Esophagus (tissue), 2 donors: Measurements from ENCODE around the gene STAC3. TPM values are rescaled to one million over a fixed set of nuclear protein-coding genes. Genes with fewer than 3 reads are reported as not detected.

ENCODE experiments used
- H3K27ac ChIP-seq, 2 donors: one replicate each; pipeline ENCODE4 v1.5.1; 2013; ENCODE audit warnings: low read depth in 2 of 2, mild to moderate bottlenecking in 2 of 2, inconsistent platforms in 1 of 2, low read length in 1 of 2, moderate library complexity in 1 of 2
- H3K27me3 ChIP-seq, 2 donors: one replicate each; pipeline ENCODE4 v1.6.1; 2013; ENCODE audit warnings: low read length in 2 of 2, control low read depth in 1 of 2, mild to moderate bottlenecking in 1 of 2; ENCODE audit not compliant: insufficient read depth in 2 of 2, control insufficient read depth in 1 of 2
- H3K36me3 ChIP-seq, 2 donors: one replicate each; pipeline ENCODE4 v1.6.1; 2013; ENCODE audit warnings: low read length in 1 of 2; ENCODE audit not compliant: control insufficient read depth in 2 of 2, insufficient read depth in 2 of 2
- H3K4me1 ChIP-seq, 2 donors: one replicate each; pipeline ENCODE4 v1.6.1; 2013; ENCODE audit warnings: low read length in 1 of 2; ENCODE audit not compliant: control insufficient read depth in 2 of 2, insufficient read depth in 2 of 2
- H3K4me3 ChIP-seq, 2 donors: one replicate each; pipeline ENCODE4 v1.5.1; 2013; ENCODE audit warnings: low read length in 2 of 2, mild to moderate bottlenecking in 2 of 2, low read depth in 1 of 2, moderate library complexity in 1 of 2
- H3K9me3 ChIP-seq, 2 donors: one replicate each; pipeline ENCODE4 v1.6.1; 2013; ENCODE audit warnings: mild to moderate bottlenecking in 2 of 2, low read depth in 1 of 2, low read length in 1 of 2, moderate library complexity in 1 of 2; ENCODE audit not compliant: control insufficient read depth in 2 of 2, insufficient read depth in 1 of 2
- WGBS, 2 donors: extraction: QIAGEN DNeasy Blood & Tissue Kit; methylation state at CpG; one replicate each; pipeline ENCODE4 v1.1.7; 2013; 5-methylcytosine and 5-hydroxymethylcytosine counted together
- polyA plus RNA-seq, 2 donors: library from polyadenylated mRNA; stranded (reverse); fragments of 200-250 nt; gene quantifications; one replicate each; pipeline ENCODE4 v1.2.3, GENCODE V29; 2013
- donor health status: healthy with polysubstance abuse.
- donor health status: Bipolar disorder and iron deficiency.

Gene STAC3
- polyA plus RNA-seq, 2 donors, result 0.96 to 1.4 TPM

DNA sequence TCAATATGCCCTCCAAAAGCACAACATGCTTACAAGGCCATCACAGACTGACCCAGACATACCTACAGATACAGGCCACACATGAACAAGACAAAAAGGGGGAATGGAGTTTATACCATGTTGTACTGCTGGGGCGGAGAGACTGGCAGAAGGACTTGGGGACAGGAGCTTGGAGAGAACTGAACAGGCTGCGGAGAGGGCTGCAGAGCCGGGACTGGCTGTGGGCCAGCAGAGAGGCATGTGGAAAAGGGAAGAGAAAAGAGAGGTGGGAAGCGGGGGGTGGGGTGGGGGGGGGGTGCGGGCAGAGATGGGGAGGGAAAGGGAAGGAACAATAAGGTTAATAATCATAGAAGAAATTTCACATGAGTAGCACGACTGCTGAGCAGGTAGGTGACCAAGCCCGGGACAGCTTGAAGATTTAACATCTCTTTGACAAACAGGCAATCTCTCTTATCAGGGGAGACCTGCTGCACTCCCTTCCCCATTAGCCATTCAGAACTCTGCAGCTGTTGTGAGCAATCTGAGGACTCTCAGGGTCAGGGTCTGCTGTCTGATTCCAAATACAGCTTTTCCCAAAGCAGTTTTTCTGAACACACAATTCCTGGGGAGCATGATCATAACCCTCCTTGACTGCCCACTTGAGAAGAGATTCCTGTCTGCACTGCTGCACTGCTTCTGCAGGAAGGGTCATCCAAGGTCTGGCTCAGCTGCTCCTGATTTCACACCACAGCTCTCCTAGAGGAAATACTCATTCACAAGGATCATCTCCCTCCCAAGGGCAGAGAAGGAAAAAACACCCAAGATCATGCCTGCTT lies 21.6 kb upstream of the STAC3 start:
- no peaks in the 10 kb centered on the region for H3K9me3 ChIP-seq
- no peak overlapping the region for H3K27ac ChIP-seq
- no peaks in the 10 kb centered on the region for H3K27me3 ChIP-seq
- H3K4me1 ChIP-seq, result no peaks in the 10 kb centered on the region
- no peak overlapping the region for H3K4me3 ChIP-seq
- H3K36me3 ChIP-seq, result peaks cover 6 to 24% of the 10 kb centered on the region in 2 donors
- 79 to 83% methylated on average over 7 of the region's 7 CpGs for WGBS, 2 donors

DNA sequence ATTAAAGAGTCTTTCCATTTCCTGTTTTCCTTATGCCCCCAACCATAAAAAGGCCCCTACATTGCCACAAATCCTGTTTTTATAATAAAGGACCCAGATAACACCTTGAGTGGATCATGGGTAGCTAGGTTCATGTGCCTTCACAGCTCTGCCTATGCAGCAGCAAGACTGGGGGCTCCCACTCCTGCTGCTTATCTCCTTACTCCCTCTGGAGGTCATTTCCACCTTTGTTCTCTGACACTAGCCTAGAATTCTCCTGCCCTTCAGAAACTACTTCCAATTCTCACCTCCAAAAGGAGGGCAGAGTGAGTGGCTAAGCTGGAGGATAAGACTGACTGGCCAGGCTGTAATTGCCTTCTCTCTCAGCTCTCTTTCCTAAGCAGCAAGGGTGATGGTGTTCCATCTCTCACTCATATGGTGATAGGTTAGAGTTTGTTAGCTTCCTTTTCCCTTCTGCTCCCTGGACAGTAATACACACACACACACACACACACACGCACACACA lies 20.0 kb upstream of the STAC3 start:
- WGBS, 2 donors, result 95 to 100% methylated on average over 1 of the region's 1 CpG
- peaks cover 6 to 28% of the 10 kb centered on the region in 2 donors for H3K36me3 ChIP-seq
- no peaks in the 10 kb centered on the region for H3K9me3 ChIP-seq
- H3K4me1 ChIP-seq, result no peaks in the 10 kb centered on the region
- no peak overlapping the region for H3K4me3 ChIP-seq
- H3K27me3 ChIP-seq, result no peaks in the 10 kb centered on the region
- H3K27ac ChIP-seq, result no peak overlapping the region

DNA sequence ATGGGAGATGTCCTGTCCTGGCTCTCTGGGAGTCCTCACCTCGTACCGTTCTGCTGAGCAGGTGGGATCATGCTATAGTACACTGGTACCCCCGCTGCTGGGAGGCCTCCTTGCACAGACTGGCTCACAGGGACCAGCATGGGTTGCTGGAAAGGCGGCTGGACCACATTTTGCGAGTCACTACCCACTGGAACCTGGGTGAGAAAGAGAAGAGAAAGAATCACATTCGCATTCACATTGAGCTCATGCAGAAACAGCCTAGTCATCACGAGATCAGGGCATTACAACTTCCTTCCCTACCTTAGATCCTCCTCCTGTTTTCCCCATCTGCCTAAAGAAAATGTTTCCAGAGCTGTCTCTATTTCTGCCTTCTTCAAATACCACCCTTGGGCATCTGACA lies 17.3 kb upstream of the STAC3 start:
- Histone ChIP-seq H3K27me3 (no peaks in the 10 kb centered on the region), H3K4me1 (no peaks in the 10 kb centered on the region), H3K9me3 (no peaks in the 10 kb centered on the region), H3K36me3 (peaks cover 6 to 28% of the 10 kb centered on the region in 2 donors), H3K4me3 (no peak overlapping the region), H3K27ac (no peak overlapping the region)
- 85 to 90% methylated on average over 7 of the region's 7 CpGs for whole genome bisulfite sequencing, 2 donors

DNA sequence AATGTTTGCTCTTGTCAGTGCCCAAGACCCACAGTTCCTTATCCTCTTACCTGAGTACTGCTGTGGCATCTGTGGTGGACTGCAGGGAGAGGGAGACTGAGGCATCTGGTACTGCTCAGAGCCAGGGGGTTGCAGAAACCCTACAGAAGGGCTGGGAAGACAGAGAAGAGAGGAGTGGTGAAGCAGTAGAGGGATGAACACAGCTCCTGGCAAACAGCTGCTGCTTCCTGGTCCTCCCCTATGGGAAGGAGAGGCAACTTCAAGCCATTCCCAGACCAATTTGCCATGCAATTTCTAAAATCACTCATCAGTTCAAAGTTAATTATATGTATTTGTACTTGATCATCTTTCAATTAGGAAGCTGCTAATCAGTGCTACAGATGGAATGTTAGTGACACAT lies 15.7 kb upstream of the STAC3 start:
- Histone ChIP-seq H3K27me3 (no peaks in the 10 kb centered on the region), H3K27ac (no peak overlapping the region), H3K4me1 (no peaks in the 10 kb centered on the region), H3K36me3 (peaks cover 6 to 26% of the 10 kb centered on the region in 2 donors), H3K9me3 (no peaks in the 10 kb centered on the region), H3K4me3 (no peak overlapping the region)

DNA sequence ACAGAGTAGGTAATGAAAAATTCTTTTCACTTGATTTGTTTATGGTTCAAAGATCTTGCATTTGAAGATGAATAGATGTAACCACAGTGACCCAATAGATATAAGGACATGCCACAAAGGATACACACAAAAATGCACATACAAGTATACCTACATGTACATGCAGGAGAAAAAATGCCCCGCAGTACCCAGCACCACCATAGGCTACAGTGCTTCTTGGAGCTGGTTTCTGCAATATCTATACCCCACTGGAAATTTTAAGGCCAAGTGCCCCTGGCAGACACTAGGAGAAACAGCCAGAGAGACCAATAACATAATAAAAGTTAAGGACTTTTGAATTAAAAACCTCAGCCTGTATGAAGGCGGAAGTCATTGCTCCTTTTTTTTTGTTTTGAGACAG lies 12.1 kb upstream of the STAC3 start:
- H3K4me1 ChIP-seq, result no peaks in the 10 kb centered on the region
- H3K36me3 ChIP-seq, result peaks cover 3 to 26% of the 10 kb centered on the region in 2 donors
- WGBS, 2 donors, result 90 to 93% methylated on average over 2 of the region's 2 CpGs
- no peak overlapping the region for H3K27ac ChIP-seq
- H3K9me3 ChIP-seq, result no peaks in the 10 kb centered on the region
- no peak overlapping the region for H3K4me3 ChIP-seq
- no peaks in the 10 kb centered on the region for H3K27me3 ChIP-seq

DNA sequence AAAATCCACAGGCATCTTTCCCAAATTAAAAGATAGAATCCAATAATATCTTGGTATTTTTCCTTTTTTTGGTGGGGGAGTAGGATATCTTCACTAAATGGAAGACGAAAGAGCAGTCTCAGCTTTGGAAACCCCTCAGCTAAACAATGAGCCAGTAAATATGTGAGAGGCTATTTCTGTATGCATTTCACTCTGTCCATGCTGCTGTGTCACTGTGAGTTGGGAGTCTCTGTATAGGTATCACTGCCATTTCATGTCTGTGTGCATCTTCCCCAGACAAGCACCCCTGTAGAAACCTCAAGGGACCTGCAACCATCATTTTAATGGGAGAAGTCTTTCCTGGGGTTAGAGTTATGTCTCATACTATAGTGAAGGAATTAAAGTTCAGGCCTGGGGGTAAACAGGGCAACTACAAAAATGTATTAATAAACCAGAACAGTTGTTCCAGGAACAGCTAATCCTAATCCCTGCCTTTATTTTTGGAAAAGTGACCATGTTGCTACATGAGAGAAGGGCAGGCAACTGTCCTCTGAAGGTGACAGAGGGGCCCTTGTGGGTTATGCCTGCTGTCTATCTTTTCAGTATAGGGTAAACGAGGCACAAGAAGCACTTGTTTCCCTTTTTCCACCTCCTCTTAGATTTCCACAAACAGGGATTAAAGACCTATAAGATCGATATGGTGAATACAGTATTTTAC lies 11.3 kb upstream of the STAC3 start:
- Histone ChIP-seq H3K4me3 (no peak overlapping the region), H3K9me3 (no peaks in the 10 kb centered on the region), H3K27me3 (no peaks in the 10 kb centered on the region), H3K4me1 (no peaks in the 10 kb centered on the region), H3K27ac (no peak overlapping the region), H3K36me3 (peaks cover 3 to 28% of the 10 kb centered on the region in 2 donors)
- 89 to 95% methylated on average over 3 of the region's 3 CpGs for WGBS, 2 donors

DNA sequence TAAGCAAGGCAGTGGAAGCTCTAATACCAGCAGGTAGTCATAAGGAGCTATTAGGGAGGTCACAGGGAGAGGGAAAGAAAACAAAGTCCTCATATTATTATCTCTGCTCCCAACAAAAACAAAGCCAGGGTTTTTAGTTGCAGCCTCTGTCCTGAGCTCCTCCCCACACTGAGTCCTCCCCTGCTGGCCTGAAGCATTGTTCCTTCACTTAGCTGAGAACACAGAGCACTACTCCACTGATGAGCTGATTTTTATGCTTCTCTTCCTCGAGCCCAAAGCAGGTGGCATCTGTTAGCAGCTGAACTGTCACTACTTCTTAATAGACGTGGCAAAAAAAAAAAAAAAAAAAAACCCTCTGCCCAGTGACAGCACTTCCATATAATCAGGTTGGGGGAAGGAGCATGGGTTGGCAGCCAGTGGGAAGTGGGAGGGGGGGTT lies 10.5 kb upstream of the STAC3 start:
- Histone ChIP-seq H3K9me3 (no peaks in the 10 kb centered on the region), H3K4me1 (no peaks in the 10 kb centered on the region), H3K36me3 (peaks cover 3 to 25% of the 10 kb centered on the region in 2 donors), H3K27me3 (no peaks in the 10 kb centered on the region), H3K4me3 (no peak overlapping the region), H3K27ac (no peak overlapping the region)
- WGBS, 2 donors, result 72 to 75% methylated on average over 2 of the region's 2 CpGs

DNA sequence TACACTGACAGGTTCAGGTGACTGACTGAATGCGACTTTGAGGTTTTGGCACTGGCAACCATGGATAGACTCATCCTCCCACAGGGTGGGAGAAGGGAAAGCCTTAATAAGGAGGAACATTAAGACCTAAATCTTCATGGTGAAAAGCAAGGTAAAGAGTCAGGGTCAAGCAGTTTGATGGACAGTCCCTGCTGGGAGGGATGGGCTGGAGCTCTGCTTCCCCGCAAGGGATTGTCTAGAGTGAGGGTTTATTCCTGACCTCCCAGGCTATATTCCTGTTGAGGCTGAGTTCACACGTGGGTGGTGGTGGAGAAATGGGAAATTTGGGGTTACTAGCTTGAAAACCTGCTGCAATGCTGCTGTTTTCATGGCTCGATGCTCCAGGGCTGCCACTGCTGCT lies 9.4 kb upstream of the STAC3 start:
- H3K27me3 ChIP-seq, result no peaks in the 10 kb centered on the region
- H3K9me3 ChIP-seq, result no peaks in the 10 kb centered on the region
- WGBS, 2 donors, result 89 to 91% methylated on average over 4 of the region's 4 CpGs
- no peak overlapping the region for H3K4me3 ChIP-seq
- no peaks in the 10 kb centered on the region for H3K4me1 ChIP-seq
- H3K27ac ChIP-seq, result no peak overlapping the region
- peaks cover 8 to 31% of the 10 kb centered on the region in 2 donors for H3K36me3 ChIP-seq

DNA sequence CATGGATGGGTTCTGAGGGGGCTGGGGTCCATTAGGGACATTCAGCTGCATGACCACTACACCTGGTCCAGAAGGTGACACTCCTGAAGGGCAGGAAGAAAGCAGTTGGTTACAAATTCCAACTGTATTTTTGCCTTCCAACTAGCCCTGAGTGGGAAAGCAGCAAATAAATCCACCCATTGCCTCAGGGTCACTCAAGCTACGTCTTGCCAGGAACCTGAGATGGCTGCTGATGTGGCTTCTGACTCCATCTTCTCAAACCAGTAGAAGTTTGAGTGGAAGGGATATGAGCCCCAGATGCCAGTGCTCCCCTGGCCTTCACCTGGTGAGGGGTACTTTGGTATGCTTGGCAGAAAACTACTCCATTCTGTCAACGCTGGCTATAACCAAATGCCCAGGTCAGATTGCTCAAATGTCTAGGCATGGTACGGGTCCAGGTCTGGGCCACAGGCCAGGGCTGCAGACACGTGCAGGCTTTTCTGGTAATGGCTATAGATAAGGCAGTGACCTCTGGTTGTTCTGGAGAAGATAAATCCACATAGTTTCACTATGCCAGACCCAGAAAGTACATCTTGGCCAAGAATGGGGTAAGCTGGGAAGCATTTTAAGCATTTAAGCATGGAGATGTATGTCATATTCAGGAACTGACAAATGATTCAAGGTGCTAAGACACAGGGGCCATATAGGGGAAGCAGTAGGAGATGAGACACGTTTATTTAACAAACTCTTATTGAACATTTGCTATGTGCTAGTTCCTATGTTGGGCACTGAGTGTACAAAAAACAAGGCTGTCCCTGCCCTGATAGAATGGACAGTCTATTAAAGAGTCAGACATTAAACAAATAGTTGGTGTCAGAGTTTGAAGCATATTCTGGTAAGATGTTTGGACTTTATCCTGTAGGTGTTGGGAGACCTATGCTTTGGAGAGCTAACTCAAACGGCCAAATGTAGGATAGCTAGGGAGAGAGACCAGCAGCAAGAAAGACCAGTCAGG lies 8.3 kb upstream of the STAC3 start:
- Histone ChIP-seq H3K9me3 (no peaks in the 10 kb centered on the region), H3K4me1 (no peaks in the 10 kb centered on the region), H3K4me3 (no peak overlapping the region), H3K36me3 (peaks cover 8 to 36% of the 10 kb centered on the region in 2 donors), H3K27me3 (no peaks in the 10 kb centered on the region), H3K27ac (no peak overlapping the region)
- WGBS, 2 donors, result 67 to 69% methylated on average over 6 of the region's 6 CpGs
